ENCODE results near the gene WDR59. TPM values are rescaled to one million over a fixed set of nuclear protein-coding genes. Genes with fewer than 3 reads are reported as not detected.

Gene WDR59
- total RNA-seq, 1 donor from 2014 or later, result 23.4 TPM

- no peaks in the 10 kb centered on the region for H3K36me3 ChIP-seq (ENCODE audit: control insufficient read depth, insufficient read depth, low read length)
- TF ChIP-seq CTCF (IDR thresholded peaks at IDR 0.05; ENCODE audit: insufficient read depth, low read length, poor library complexity, severe bottlenecking), result no peak
Measured at GRCh38 chr16:74887084-74887483, 97.8 kb downstream of the WDR59 start.

GRCh38 chr16:74877706-74878105 lies 107.2 kb downstream of the WDR59 start:
- no peaks in the 10 kb centered on the region for H3K27me3 ChIP-seq (ENCODE audit: control insufficient read depth, insufficient read depth, low read length)
- no peaks in the 10 kb centered on the region for H3K36me3 ChIP-seq (ENCODE audit: control insufficient read depth, insufficient read depth, low read length)
- TF ChIP-seq CTCF (IDR thresholded peaks at IDR 0.05; ENCODE audit: insufficient read depth, low read length, poor library complexity, severe bottlenecking), result no peak
- no peak for DNase-seq (ENCODE audit: low read depth)
- H3K4me3 ChIP-seq (ENCODE audit: low read depth, low read length), result no peak overlapping the region

More at GRCh38 chr16:74887084-74887483, 97.8 kb downstream of the WDR59 start:
- Histone ChIP-seq H3K27me3 (ENCODE audit: control insufficient read depth, insufficient read depth, low read length) (no peaks in the 10 kb centered on the region), H3K4me3 (ENCODE audit: low read depth, low read length) (no peak overlapping the region)
- DNase-seq (ENCODE audit: low read depth), result no peak

GRCh38 chr16:74874912-74875546 lies 109.9 kb downstream of the WDR59 start:
- no peak for TF ChIP-seq CTCF (IDR thresholded peaks at IDR 0.05; ENCODE audit: insufficient read depth, low read length, poor library complexity, severe bottlenecking)

GRCh38 chr16:74874123-74874522 lies 110.8 kb downstream of the WDR59 start:
- no peak overlapping the region for H3K4me3 ChIP-seq (ENCODE audit: low read depth, low read length)
- no peaks in the 10 kb centered on the region for H3K36me3 ChIP-seq (ENCODE audit: control insufficient read depth, insufficient read depth, low read length)
- TF ChIP-seq CTCF (IDR thresholded peaks at IDR 0.05; ENCODE audit: insufficient read depth, low read length, poor library complexity, severe bottlenecking), result no peak
- DNase-seq (ENCODE audit: low read depth), result no peak
- H3K27me3 ChIP-seq (ENCODE audit: control insufficient read depth, insufficient read depth, low read length), result no peaks in the 10 kb centered on the region

More at GRCh38 chr16:74874912-74875546, 109.9 kb downstream of the WDR59 start:
- Histone ChIP-seq H3K27me3 (ENCODE audit: control insufficient read depth, insufficient read depth, low read length) (no peaks in the 10 kb centered on the region), H3K36me3 (ENCODE audit: control insufficient read depth, insufficient read depth, low read length) (no peaks in the 10 kb centered on the region), H3K4me3 (ENCODE audit: low read depth, low read length) (no peak overlapping the region)
- no peak for DNase-seq (ENCODE audit: low read depth)

GRCh38 chr16:74872302-74872701 lies 112.6 kb downstream of the WDR59 start:
- H3K4me3 ChIP-seq (ENCODE audit: low read depth, low read length), result no peak overlapping the region

More at GRCh38 chr16:74872302-74872701, 112.6 kb downstream of the WDR59 start:
- no peaks in the 10 kb centered on the region for H3K27me3 ChIP-seq (ENCODE audit: control insufficient read depth, insufficient read depth, low read length)
- no peak for TF ChIP-seq CTCF (IDR thresholded peaks at IDR 0.05; ENCODE audit: insufficient read depth, low read length, poor library complexity, severe bottlenecking)
- DNase-seq (ENCODE audit: low read depth), result no peak
- H3K36me3 ChIP-seq (ENCODE audit: control insufficient read depth, insufficient read depth, low read length), result no peaks in the 10 kb centered on the region

All from kidney epithelial cell (primary cell).